GM06990 (cell line): Measurements from ENCODE around the gene SOCS1.
"Not testable (repeated sequence)": the region's sequence is repeated elsewhere in the genome, so short reads cannot be mapped to it uniquely, and the experiment has no call there.

Experiments used
- DNase-seq: peaks from one replicate; pipeline ENCODE4 v3.0.0-alpha.2; 2011; ENCODE audit not compliant: insufficient read length; ENCODE audit errors: extremely low read depth
- H3K27me3 ChIP-seq: replicated peaks from 2 replicates; pipeline ENCODE4 v1.6.0; 2011; ENCODE audit warnings: low read length; ENCODE audit not compliant: control insufficient read depth, insufficient read depth
- H3K36me3 ChIP-seq: 2 replicates; pipeline ENCODE4 v1.5.1; 2011; ENCODE audit warnings: low read length; ENCODE audit not compliant: control insufficient read depth, insufficient read depth
- H3K4me3 ChIP-seq: replicated peaks from 2 replicates; pipeline ENCODE4 v1.5.1; 2011; ENCODE audit warnings: low read depth, mild to moderate bottlenecking, control low read depth, low read length
- TF ChIP-seq, protein P1 (sequence below): IDR thresholded peaks from 2 replicates; pipeline ENCODE4 v1.5.1; 2011; ENCODE audit warnings: low read length, control low read depth, mild to moderate bottlenecking, inconsistent platforms; ENCODE audit not compliant: insufficient read depth, poor library complexity, severe bottlenecking

SOCS1 gene

DNA sequence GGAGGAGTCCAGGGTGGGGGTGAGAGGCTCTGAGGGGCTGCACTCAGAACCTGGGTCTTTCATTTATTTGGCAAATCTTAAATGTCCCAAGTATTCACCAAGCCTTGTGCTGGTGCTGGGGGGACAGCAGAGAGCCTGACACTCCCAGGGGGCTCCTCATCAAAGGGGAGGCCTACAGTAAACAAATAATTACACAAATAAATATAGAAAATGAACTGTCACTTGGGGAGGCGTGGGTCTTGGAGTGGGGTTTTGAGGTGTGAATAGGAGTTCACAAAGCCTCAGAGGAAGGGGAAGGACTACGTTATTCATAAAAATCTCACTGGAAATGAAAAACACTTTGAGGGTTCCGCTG is 40.3 kb upstream of the SOCS1 start:
- Histone ChIP-seq H3K27me3 (no peaks in the 10 kb centered on the region), H3K36me3 (no peaks in the 10 kb centered on the region), H3K4me3 (no peak overlapping the region)
- TF ChIP-seq, protein P1, sequence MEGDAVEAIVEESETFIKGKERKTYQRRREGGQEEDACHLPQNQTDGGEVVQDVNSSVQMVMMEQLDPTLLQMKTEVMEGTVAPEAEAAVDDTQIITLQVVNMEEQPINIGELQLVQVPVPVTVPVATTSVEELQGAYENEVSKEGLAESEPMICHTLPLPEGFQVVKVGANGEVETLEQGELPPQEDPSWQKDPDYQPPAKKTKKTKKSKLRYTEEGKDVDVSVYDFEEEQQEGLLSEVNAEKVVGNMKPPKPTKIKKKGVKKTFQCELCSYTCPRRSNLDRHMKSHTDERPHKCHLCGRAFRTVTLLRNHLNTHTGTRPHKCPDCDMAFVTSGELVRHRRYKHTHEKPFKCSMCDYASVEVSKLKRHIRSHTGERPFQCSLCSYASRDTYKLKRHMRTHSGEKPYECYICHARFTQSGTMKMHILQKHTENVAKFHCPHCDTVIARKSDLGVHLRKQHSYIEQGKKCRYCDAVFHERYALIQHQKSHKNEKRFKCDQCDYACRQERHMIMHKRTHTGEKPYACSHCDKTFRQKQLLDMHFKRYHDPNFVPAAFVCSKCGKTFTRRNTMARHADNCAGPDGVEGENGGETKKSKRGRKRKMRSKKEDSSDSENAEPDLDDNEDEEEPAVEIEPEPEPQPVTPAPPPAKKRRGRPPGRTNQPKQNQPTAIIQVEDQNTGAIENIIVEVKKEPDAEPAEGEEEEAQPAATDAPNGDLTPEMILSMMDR, result no peak
- DNase-seq, result no peak

DNA sequence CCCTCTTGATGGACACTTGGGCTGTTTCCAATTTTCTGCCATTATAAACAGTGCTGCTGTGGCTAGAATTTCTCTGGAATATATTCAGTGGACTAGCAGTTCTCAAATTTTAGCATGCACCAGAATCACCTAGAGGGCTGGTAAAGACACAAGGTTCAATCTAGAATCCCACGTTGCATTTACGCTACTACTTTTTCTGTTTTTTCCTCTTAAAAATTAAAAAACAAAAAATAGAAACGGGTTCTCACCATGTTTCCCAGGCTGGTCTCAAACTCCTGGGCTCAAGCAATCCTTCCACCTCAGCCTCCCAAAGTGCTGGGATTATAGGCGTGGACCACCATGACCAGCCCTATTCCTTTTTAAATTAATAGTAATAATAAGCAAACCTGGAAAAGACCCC is 39.7 kb upstream of the SOCS1 start:
- TF ChIP-seq, protein P1, result no peak
- no peak for DNase-seq
- Histone ChIP-seq H3K4me3 (no peak overlapping the region), H3K36me3 (no peaks in the 10 kb centered on the region), H3K27me3 (no peaks in the 10 kb centered on the region)

DNA sequence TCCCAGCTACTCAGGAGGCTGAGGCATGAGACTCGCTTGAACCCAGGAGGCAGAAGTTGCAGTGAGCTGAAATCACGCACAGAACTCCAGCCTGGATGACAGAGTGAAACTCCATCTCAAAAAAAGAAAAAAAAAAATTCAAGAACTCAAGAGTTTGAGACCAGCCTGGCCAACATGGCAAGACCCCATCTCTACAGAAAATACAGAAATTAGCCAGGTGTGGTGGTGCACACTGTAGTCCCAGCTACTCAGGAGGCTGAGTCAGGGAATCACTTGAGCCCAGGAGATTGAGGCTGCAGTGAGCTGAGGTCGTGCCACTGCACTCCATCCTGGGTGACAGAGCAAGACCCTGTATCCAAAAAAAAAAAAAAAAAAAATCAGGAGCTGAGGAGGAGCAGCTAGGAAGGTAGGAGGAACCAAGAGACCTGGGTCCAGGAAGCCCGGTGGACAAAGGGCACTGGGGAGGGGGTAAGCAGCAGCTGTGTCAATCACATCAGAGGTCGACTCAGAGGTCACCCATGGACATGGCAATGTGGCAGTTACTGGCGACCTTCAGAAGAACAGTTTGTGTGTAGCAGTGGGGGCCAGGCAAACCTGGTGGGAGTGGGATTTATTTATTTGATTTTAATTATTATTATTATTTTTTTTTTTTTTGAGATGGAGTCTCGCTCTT is 36.2 kb upstream of the SOCS1 start:
- H3K4me3 ChIP-seq, result no peak overlapping the region
- TF ChIP-seq, protein P1, result no peak
- H3K27me3 ChIP-seq, result no peaks in the 10 kb centered on the region
- no peaks in the 10 kb centered on the region for H3K36me3 ChIP-seq
- DNase-seq, result no peak

DNA sequence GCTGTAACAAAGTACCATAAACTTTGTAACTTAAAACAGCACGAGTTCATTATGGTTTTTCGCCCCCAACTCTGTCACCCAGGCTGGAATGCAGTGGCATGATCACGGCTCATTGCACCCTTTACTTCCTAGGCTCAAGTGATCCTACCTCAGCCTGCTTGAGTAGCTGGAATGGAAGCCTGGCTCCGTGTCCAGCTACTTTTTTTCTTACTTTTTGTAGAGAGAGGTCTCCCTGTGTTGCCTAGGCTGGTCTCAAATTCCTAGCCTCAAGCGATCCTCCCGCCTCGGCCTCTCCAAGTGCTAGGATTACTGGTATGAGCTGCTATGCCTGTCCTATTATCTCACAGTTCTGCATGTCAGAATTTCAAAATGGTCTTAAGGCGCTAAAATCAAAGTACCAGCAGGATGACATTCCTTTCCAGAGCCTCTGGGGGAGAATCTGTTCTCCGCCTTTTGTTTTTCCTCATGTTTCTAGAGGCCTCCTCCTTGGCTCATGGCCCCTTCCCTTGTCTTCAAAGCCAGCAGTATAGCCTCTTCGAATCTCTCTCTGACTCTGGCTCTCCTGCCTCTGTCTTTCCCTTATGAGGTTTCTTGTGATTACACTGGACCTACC is 35.2 kb upstream of the SOCS1 start:
- Histone ChIP-seq H3K4me3 (no peak overlapping the region), H3K36me3 (no peaks in the 10 kb centered on the region), H3K27me3 (no peaks in the 10 kb centered on the region)
- TF ChIP-seq, protein P1, result no peak
- no peak for DNase-seq

DNA sequence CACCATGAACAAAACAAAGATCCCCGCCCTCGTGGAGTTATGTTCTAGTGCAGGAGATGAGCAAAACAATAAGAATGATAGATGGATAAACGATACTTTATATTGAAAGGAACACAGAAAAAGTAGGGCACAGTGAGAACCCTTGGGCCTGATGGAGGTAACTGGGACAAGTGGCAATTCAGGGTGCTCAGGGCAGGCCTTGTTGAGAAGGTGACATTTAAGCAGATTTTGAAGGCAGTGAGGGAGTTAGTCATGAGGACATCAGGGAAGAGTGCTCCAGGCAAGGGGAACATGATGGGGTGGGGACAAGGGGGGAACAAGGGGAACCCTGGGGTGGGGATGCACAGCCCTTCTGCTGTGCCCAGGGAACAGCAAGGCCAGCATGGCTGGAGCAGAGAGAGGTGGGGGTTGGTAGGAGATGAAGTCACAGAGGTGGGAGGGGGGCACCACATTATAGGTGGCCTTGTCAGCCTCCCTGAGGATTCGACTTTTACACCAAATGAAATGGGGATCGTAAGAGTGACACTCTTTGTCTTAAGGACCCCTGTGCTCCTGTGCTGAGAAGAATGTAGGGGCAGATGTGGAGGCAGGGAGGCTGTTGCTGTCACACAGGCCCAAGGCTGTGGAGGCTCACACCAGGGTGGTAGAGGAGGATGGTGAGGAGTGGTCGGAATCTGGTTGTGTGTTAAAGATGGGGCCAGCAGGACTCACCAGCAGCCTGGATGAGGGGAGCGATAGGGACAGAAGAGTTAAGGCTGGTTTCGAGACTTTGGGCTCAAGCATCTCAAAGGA is 34.3 kb upstream of the SOCS1 start:
- no peaks in the 10 kb centered on the region for H3K27me3 ChIP-seq
- no peaks in the 10 kb centered on the region for H3K36me3 ChIP-seq
- DNase-seq, result no peak
- H3K4me3 ChIP-seq, result no peak overlapping the region
- TF ChIP-seq, protein P1, result no peak

DNA sequence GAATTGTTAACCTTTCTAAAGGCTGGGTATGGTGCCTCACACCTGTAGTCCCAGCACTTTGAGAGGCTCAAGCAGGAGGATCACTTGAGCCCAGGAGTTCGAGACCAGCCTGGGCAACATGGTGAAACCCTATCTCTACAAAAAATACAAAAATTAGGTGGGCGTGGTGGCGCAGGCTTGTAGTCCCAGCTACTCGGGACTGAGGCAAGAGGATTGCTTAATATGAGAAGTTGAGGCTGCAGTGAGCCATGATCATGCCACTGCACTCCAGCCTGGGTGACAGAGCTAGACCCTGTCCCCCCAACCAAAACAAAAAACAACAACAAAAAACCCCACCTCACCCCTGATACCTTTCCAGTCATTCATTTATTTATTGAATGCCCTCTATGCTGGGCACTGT is 33.7 kb upstream of the SOCS1 start:
- not testable (repeated sequence) for H3K4me3 ChIP-seq, DNase-seq, H3K36me3 ChIP-seq, H3K27me3 ChIP-seq
